HG02938 (cell line): Measurements from ENCODE around the gene OSBPL2.

Source experiments
- ATAC-seq: cut with Tn5 transposase; IDR thresholded peaks from one replicate; pipeline ENCODE4 v1.9.1; 2021; ENCODE audit warnings: mild to moderate bottlenecking, moderate library complexity; ENCODE audit not compliant: unreplicated experiment

The OSBPL2 gene

DNA sequence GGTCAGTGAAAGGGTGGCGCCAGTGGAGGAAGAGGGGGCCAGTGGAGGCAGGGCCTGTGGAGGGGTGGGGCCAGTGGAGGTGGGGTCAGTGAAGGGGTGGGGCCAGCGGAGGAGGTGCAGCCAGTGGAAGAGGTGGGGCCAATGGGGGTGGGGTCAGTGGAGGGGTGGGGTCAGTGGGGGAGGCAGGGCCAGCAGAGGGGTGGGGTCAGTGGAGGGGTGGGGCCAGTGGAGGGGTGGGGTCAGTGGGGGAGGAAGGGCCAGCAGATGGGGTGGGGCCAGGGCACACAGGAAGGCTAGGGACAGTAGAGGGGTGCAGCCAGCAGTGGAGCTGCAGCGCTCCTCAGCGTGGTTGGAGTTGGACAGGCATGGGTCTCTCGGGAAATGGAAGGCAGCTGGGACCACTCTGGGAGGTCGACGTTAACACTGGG is 83.2 kb downstream of the OSBPL2 start:
- no peak for ATAC-seq

DNA sequence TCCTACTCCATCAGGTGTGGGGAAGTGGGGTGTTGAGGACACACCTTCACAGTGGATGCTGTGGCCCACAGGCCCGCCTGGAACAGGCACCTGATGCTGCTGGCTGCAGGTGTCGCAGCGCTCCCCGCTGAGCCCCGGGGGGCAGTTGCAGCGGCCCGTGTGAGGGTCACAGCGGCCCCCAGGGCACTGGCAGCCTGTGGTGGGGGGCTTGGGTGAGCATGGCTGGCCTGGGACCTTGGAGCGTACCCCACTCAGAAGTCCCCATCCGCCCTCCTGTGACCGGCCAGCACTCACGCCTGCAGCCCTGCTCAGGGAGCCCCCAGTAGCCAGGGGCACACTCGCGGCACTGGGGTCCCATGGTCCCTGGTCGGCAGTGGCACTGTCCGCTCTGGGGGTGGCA is 83.7 kb downstream of the OSBPL2 start:
- no peak for ATAC-seq

DNA sequence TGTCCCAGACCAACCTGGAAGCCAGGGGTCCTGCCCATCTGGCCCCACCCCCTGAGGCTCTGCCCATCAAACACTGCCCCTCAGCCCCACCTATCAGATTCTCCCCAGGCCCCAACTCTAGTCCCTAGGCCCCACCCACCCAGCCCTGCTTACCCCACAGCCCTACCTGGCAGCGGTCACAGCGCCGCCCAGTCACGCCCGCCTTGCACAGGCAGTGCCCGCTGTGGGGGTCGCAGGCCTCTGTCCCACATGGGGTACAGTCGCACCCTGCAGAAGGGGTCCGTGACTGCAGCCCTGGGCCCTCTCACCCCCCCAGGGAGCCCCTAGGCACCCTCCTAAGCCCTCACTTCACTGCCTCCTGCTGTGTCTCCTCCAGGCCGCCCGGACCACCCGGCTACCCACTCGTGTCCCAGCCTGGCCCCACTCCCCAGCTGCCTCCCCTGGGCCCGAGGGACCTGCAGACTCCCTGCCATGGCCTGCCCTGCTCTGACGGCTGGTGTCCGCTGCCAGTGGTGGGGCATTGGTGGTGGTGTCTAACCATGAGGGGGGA is 84.2 kb downstream of the OSBPL2 start:
- ATAC-seq: no peak

DNA sequence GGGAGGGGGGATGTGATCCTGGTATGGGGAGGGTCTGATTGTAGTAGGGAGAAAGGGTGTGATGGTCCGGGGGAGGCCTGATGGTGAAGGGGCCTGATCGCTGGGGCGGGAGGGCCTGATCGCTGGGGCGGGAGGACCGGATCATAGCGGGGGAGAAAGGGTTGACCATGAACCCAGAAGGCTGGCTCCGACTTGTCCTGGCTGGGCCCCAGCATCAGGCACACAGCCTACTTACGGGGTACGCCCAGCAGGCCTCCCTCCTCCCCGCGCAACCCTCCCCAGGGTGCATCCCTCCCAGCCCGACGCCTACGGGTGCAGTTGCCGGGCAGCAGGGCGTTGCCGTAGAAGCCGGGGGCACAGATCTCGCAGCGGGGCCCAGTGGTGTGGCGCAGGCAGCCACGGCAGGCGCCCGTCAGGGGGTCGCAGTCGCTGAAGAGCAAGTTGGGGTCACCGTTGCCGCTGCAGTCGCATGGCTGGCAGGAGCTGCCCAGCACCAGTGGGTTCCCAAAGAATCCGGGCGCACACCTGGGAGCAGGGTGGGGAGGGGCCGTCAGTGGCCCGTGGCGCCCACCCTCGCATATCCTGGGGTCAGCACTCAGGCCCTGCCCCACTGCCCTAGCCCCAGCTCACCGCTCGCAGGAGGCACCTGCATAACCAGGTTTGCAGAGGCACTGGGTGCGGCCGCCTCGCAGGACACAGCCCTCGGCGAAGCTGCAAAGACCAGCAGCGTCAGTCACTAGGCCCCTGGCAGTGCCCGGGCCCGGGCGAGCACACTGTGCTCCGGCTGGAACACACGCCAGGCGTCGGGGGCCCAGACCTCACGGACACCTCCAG is 85.0 kb downstream of the OSBPL2 start:
- no peak for ATAC-seq

DNA sequence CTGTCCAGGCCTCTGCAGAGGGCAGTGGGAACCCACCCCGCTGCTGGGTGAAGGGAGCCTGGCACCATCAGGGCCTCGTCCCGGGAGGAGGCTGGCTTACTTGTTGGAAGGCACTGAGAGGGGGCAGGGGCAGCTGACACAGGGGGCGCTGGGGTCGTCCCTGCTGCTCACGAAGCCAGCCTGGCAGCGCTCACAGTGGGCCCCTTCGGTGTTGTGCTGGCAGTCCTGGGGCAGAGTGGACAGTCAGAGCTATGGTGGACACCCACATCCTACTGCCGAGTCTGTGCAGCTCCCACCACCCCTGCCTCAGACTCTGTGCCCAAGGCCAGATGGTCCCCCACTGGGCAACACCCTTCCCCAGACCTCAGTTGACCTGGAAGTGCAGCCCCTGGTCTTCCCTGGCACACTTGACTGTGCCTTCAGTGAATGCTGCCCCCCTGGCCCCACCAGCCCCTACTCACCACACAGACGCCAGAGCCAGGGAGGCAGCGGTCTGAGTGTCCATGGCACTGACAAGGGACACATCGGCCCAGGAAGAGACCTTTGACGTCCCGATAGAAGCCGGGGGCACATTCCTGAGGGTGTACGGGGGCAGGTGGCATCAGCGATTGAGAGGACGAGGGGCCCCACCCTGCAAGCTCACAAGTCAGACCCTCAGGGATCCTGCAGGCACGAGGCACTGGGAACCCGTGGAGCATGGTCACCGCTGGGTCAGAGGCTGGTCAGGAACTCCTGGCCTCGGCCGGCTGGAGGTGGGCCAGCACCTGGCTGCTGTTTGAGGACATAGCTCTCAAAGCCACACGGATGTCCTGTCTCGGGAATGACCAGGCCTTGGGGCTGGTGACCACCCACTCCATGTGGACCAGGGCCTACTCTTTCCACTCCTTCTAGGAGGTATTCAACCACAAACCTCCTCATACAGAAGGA is 85.9 kb downstream of the OSBPL2 start:
- ATAC-seq: no peak

DNA sequence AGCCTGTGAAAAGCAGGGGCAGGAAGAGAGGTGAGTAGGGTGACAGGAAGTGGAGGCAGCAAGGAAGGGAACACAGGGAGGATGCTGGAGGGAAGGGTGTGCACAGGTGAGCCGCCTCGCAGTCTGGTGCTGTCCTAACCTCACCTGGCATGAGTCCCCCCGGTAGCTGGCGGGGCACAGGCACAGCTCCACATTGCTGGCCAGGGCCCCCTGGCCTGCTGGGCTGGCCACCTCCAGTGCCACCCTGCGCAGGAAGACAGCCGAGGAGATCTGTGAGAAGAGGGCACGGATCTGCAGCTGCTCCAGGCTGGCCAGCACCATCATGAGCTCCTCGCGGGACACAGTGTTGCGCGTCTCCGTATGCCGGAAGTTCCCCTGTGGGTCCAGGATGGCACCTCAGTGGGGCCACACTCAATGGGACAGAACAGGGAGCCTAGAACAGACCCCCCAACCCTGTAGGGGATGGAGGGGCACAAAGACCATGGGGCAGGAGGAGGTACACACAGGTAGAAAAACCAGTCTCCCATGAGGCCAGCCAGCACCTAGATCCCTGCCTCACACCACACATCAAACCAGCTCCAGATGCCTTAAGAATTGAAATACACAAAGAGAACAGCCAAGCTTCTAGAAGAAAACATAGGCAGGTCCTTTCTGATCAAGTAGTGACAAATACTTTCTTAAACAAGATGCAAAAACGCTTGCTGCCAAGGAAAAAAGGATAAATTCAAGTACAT is 87.0 kb downstream of the OSBPL2 start:
- ATAC-seq: no peak

DNA sequence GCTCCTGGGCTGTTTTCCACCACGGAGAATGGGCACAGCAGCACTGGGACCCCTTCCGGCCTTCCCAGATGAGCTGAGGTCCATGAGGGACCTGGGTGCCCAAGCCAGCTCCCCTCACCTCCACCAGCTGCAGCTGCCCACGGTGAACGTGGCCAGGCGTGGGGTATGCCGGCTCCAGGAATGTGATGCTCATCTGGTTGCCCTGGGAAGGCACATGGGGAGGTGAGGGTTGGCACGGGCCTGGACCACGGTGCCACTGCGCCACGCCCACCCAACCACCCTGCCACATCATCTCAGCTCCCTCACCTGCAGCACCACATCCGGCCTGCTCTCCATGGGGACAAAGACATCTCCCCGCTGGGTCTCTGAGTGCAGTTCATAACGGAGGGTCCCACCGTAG is 88.2 kb downstream of the OSBPL2 start:
- no peak for ATAC-seq

DNA sequence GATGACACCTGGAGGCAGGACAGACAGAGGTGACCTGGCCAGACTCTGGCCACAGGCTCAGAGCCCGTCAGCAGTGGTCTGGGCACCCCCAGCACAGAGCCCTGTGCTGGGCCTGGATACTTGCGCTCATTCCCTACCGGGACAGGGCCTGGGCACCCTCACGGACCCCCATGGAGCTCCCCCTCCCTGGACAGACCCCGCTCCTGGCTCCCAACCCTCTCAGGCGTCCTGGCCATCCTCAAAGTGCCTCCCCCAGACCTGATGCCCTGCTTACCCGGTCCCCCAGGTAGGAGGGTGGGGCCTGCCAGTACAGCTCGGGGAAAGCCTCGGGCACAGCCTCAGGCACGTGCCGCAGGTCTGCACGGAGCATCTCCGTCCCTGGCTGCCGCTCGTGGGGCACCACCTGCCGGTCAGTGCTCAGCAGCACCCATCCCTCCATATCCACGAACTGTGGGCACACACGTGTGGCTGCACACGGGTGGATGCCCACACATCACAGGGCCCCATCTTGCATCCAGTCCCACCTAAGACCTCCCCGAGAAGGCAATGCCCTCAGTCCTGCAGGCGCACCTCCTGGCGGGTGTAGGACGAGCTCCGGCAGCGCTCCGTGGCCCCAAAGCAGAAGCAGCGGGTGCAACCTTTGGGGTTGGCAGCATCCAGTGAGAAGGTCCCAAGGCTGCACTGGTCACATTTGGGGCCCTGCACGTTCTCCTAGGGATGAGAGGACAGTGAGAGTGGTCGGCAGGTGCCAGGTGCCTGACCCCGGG is 88.8 kb downstream of the OSBPL2 start:
- ATAC-seq: no peak

DNA sequence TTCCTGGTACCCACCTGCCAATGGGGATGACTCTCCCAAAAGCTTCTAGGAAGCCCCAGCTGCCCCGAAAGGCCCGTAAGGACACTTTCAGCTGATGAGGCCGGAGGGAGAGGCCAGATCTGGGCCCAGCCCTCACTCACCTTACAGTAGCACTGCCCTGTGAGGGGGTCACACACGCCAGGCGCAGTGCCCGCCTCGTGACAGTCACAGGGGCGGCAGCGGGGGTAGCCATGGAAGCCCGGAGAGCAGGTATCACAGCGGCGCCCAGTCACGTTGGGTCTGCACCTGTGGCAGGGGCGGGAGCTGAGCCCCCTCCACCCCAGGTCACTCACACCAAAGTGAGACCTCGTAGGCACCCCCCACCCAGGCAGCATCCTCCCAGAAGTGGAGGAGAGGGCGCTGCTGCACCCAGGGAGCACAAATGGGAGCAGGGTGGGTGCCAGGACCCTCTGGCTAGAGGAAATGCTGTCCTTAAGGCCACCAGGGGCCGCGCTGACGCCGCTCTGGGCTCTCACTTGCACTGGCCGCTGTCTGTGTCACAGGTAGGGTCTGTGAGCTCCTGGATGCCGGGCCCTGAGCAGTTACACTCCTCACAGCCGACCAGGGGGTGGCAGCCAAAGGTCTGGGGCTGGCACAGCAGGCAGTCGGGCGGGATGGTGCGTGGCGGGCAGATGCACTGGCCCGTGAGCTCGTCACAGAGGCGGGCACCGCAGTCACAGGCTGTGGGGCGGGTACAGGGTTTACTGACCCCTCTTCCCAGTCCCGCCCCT is 89.6 kb downstream of the OSBPL2 start:
- ATAC-seq: no peak

DNA sequence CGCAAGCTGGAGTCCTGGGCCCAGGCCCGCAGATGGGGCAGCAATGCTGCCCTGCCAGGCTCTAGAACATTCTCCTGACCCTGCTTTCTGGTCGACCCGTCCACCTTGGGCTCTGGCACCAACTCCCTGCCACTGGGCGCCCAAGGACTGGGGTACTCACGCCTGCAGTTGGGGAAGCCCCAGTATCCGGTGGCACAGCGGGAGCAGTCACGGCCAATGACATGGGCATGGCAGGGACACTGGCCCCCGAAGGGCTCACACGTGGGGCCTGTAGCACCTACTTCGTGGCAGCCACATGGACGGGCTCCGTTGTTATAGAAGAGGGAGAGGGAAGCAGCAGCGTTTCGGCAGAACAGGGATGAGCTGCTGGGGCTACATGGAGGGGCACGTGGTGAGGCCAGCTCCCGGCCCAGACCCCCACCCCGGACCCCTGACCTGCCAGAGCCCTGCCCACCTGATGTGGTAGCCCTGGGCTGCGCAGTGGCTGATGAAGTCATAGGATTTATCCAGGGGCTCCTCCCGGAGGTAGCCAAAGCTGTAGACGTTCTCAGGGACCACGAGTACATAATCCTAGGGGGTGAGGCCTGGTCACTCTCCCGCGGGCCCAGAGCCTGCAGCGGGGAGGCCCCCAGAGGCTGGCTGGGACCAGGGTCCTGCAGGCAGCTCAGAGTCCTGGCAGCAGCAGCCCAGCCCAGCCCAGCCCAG is 90.5 kb downstream of the OSBPL2 start:
- ATAC-seq: no peak

DNA sequence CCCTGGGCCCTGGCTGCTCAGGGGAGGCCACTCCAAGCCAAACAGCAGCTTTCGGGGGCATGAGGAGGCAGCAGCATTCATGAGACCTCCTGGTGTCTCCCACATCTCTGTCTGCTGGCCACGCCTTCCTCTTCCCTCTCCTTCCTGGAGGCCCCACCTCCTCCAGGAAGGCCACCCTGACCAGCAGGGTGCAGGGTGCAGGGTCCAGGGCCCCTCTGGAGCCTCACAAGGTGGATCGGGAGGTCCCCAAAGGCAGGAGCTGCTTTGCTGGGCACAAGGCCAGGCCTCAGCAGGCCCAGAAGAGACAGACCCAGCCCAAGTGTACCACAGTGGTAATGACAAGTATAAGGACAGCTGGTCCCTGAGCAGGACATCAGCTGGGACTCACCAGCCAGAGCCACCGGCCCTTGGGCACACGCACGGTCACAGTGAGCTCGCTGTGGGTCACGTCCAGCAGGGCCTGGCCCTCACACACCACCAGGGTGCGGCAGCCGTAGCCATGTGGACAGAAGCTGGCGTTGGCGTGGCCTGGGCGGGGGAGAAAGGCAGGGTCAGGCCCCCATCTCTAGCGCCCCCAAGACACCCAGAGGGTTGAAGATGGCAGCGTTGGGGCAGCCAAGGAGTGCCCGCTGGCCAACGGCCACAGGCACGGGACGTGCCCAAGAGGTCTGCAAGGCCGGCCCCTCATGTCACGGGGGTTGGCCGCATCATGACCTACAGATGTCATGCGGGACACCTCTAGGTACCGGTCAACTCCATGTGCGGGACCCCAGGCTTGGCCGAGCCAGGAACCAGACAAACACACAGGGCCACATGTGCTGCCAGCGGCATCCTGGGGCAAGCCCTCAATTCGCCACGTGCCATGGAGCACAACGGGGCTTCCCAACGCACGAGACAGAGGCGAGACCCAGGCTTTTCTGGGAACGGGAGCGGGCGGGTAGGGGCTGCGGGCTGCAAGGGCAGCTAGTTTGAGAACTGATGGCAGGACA is 91.4 kb downstream of the OSBPL2 start:
- ATAC-seq: no peak

DNA sequence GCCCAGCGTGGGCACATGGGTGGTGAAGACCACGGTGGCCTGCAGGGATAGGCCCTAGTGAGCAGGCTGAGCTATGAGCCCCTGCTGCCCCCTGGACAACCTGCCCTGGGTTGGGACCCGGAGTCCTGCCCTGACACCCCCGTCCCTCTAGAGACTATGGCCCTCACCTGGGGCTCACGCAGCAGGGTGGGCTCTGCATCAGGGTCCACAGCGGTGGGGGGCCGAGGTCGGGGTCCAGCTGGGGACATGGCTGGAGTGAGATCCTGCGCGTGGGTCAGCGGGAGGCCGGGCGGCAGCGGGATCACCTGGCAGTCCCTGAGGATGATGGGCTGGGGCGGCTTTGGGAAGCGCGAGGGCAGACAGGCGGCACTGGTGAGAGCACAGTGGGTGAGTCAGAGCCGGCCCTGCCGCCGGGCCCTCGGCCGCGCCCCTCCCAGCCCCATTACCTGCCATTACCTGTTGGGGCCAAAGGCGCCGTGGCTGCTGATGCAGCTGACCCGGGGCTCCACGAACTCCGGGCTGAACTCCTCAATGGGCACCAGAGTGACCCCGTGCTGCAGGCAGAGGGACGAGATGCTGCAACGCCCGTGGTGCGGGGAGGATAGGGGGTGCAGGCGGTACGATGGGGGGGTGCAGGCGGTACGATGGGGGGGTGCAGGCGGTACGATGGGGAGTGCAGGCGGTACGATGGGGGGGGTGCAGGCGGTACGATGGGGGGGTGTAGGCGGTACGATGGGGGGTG is 92.4 kb downstream of the OSBPL2 start:
- no peak for ATAC-seq

DNA sequence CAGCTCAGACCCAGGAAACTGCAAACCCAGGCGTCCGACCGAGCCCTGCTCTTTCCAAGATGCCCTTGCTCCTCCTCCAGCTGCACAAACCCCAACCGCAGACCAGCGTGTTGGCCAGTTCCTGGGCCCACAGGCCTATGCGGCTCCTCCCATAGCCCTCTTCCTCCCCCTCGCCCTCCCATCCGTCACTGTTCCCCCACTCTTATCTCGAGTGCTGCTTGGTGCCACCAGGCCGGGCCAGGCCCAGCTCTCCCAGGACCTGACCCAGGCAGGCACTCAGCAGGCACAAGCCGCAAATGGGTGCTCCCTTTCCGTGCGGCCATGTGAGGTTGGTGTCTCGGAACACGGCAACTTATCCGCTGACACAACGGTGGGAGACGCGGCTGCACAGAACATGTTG is 93.0 kb downstream of the OSBPL2 start:
- ATAC-seq: no peak

DNA sequence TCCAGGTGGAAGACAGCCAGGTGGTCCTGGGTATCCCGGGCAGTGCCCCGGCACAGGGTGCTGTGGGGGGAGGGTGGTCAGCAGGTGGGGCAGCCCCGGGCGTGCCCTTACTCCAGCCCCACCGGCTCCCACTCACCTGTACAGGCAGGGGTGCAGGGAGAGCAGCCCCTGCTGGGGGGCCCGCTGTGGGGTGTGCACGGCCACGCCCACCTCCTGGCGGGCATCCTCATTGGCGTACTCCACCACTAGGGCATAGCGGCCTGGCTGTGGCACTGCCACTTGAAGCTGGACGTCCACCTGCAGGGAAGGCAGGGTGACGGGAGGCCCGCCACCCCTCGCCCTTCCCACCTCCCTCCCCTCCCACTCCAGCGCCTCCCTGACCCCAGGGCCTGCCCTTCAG is 94.1 kb downstream of the OSBPL2 start:
- no peak for ATAC-seq

DNA sequence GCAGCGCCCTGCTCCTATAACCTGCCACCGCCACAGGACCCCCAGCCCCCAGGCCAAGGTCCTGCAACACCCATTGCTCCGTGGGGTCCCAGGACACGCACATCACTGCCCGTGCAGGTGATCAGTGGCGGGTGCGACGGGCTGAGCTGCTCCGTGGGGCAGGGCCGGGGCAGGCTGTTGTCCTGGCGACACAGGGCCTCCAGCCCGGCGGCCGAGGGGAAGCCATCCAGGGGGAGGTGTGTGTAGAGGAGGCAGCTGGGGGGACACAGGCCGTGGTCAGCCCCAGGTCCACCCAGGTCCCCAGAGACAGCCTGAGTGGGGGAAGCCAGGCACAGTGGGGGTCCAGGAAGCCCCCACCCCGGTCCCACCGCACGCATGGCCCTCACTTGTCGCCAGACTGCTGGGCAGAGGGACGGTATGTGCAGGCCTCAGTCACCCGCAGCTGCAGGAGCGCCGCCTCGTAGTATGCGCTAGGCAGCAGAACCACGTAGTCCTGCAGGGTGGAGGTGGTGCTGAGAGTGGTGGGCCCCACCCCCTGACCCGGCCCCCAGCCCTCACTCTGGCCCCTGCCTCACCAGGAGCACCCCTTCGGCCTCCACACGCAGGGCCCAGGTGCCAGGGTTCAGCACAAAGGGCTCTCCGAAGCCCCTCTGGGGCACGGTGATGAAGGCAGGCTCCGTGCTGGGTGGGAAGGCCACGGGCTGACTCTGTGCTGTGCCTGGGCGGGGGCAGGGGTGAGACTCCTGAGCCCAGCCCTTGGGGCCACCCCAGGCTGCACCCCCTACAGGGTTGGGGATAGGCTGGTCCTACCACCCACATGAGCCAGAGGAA is 94.9 kb downstream of the OSBPL2 start:
- no peak for ATAC-seq
